ENCODE data around the gene CASS4.

Gene CASS4

GRCh38 chr20:56445130-56445529, 33.1 kb downstream of the CASS4 start:
- no peak for DNase-seq (ENCODE audit: low spot score)

- no peak for DNase-seq (ENCODE audit: low spot score)
Observed at GRCh38 chr20:56445540-56445939, 33.5 kb downstream of the CASS4 start.

DNA sequence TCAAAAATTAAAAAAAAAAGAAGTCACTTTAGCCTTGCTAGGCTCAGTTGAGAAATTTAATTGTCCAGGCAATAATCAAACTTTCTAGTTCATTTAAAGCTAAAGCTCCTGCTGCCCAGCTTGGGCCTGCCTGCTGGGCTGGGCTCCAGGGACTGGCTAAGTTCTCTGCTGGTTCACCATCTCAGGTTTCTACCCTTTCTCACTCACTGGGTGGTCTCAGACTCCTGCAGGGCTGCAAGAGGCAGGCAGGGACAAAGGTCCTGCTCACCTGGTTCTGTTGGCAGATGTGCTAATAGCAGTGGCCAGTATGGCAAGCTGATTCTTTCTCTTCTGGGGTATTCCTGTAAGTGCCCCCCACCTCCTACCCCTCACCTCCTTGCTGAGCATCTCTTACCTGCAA, 35.2 kb downstream of the CASS4 start:
- DNase-seq (ENCODE audit: low spot score): no peak

GRCh38 chr20:56449459-56449858, 37.4 kb downstream of the CASS4 start:
- no peak for DNase-seq (ENCODE audit: low spot score)

- no peak for DNase-seq (ENCODE audit: low spot score)
Observed at GRCh38 chr20:56451056-56451765, 39.2 kb downstream of the CASS4 start.

GRCh38 chr20:56453352-56453751, 41.3 kb downstream of the CASS4 start:
- DNase-seq (ENCODE audit: low spot score): no peak

- DNase-seq (ENCODE audit: low spot score): no peak
Observed at GRCh38 chr20:56454754-56455153, 42.7 kb downstream of the CASS4 start.

GRCh38 chr20:56458206-56458821, 46.3 kb downstream of the CASS4 start:
- DNase-seq (ENCODE audit: low spot score): no peak

DNA sequence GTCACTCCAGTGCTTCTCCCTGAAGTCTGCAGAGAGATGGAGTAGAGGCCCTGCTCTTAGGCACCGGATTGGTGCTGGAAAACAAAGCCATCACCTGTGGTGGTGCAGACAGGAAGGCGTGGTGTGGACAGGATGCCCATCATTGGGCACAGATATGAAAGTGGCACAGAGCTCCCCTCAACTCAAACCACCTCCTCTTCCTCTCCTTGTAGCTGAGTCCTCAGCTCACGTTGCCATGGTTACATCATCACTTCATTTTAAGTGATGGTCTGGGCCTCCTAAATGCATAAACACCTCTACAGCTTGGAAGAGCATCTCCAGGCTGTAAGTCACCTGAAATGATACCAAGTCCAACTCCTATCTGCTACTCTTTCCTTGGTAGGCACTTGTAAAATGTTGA, 48.4 kb downstream of the CASS4 start:
- DNase-seq (ENCODE audit: low spot score): no peak

DNA sequence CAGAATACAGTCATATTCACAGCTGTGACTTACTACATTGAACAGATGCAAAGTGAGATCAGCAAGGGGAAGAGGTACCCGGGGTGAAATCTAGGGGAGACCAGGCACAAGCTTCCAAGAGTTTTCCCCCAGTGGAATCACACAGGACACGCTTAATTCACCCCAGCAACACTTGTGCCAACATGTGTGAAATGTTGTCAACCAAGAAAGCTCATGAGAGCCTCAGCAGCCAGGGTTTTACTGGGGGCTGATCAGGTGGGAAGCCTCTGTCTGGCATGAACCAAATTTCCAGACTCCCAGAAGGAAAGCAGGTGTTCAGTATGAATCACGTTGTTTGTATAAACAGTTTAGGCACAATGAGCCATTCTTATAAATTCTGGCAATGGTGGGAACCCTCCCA, 49.5 kb downstream of the CASS4 start:
- DNase-seq (ENCODE audit: low spot score): no peak

GRCh38 chr20:56463428-56463827, 51.4 kb downstream of the CASS4 start:
- no peak for DNase-seq (ENCODE audit: low spot score)

DNA sequence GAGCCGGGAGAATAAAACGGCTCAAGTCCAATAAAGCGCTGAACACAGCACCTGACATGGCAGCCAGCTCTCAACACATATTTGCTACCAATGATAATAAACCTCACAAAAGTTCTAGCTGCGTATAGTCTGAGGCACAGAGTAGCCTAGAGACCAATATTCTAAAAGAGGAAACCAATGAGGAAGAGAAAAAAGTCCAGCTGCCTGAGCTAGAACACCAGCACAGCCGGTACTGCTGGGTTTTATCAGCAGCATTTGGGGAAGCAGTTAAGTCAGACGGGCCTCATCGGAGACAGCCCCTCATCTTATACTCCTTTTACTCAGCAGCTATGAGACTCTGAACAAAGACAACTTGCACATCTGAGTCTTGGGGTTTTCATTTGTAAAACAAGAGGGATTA, 53.9 kb downstream of the CASS4 start:
- DNase-seq (ENCODE audit: low spot score): no peak

- DNase-seq (ENCODE audit: low spot score): no peak
Observed at GRCh38 chr20:56467968-56468315, 55.9 kb downstream of the CASS4 start.

GRCh38 chr20:56468316-56469076, 56.4 kb downstream of the CASS4 start, which contains the start of gene RTF2:
Gene RTF2, plus strand, starts transcription at chr20:56468627. Its CDS starts 71 bp downstream, at chr20:56468698.
- DNase-seq (ENCODE audit: low spot score): peak; percentile 92

- DNase-seq (ENCODE audit: low spot score): no peak
Observed at GRCh38 chr20:56469077-56469449, 57.0 kb downstream of the CASS4 start.

- no peak for DNase-seq (ENCODE audit: low spot score)
Observed at GRCh38 chr20:56483970-56484369, 71.9 kb downstream of the CASS4 start.

DNA sequence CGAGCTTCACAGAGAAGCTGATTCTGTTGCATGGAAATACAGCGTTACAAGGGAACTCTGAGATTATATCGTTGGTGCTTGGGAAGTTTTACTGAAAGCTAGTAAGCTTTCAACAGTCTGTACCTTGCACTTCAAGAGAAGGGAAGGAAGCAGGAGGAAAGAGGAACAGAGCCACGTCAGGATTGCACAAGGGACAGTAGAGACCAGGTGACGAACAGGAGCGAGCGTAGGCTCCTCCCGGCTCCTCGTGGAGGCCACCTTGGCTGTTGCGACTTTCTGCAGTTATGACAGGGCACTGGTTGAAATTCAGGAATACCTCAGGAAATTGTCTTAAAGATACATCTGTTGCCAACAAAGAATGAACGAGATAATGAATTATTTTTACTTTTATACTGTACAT, 75.2 kb downstream of the CASS4 start:
- DNase-seq (ENCODE audit: low spot score): no peak

GRCh38 chr20:56488566-56488965, 76.5 kb downstream of the CASS4 start:
- DNase-seq (ENCODE audit: low spot score): no peak

DNA sequence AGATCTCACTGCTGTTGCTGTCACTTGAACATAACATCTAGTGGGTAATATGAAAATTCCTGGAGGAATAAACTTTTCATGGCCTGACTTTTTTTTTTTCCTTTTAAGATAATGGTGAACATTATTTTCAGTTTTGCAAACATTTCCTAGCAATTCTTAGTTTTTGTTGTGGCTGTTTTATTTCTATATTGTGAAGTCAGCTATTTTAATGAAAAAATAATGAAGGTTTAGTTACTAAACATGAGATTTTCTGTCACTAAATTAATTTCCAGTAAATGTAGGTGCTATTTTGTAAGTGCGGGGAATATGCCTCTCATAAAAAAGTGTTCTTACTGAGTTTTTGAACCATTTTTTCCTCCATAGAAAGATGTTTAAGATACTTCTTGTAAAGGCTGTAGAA, 89.1 kb downstream of the CASS4 start:
- no peak for DNase-seq (ENCODE audit: low spot score)

- no peak for DNase-seq (ENCODE audit: low spot score)
Observed at GRCh38 chr20:56503916-56504315, 91.9 kb downstream of the CASS4 start.

- no peak for DNase-seq (ENCODE audit: low spot score)
Observed at GRCh38 chr20:56504373-56505005, 92.4 kb downstream of the CASS4 start.

DNA sequence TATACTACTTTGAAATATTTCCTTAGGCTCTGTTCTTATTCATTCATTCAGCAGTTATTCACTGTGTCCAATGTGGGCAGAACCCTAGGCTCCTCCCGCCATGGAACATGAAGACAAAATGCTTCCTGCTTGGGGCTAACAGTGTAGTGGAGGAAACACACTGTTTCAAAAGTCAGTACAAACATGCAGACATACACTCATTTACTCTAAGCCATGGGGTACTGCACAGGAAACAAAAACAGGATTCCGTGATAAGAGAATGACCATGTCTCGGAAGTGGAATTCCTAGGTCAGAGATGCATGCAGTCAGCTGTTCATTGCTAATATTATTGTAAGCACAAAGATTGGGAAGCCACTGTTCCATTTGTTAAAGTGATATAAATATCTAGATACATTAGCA, 94.0 kb downstream of the CASS4 start:
- no peak for DNase-seq (ENCODE audit: low spot score)

Measured in SK-N-DZ (cell line).